SU-DHL-6 (cell line): ENCODE results near the gene CSK.

Experiments
- EZH2phosphoT487 ChIP-seq: fragments of 200-600 bp; sonication (generic), shearing (Covaris generic); conservative IDR thresholded peaks from 2 replicates; pipeline ENCODE4 v1.6.1; 2018; ENCODE audit warnings: mild to moderate bottlenecking, antibody characterized with exemption, low read length, moderate library complexity, mixed read lengths
- TF ChIP-seq, protein P1 (sequence below): fragments of 200-600 bp; sonication (generic); IDR thresholded peaks from one replicate; pipeline ENCODE4 v1.5.1; 2017; ENCODE audit warnings: antibody characterized with exemption, mild to moderate bottlenecking, low read length, moderate library complexity; ENCODE audit not compliant: insufficient read depth, poor library complexity, severe bottlenecking

DNA sequence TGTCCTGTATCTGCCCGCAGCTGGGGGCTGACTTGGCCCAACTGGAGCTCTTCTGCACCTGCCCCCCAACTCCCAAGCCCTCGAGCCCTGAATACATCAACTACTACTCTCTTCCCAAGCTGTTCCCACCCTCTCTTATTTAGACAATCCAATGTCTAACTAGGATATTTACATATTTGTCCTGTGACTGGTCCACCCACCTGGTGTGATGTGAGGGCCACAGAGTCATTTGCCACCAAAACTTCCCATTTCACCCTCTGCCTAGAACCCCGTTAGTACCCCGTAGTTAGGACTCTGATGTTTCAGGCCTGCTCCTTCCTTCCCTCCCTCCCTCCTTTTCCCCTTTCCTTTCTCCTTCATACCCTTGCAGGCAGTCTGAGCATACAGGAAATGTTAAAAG lies 50.9 kb downstream of the CSK start:
- TF ChIP-seq, protein P1, sequence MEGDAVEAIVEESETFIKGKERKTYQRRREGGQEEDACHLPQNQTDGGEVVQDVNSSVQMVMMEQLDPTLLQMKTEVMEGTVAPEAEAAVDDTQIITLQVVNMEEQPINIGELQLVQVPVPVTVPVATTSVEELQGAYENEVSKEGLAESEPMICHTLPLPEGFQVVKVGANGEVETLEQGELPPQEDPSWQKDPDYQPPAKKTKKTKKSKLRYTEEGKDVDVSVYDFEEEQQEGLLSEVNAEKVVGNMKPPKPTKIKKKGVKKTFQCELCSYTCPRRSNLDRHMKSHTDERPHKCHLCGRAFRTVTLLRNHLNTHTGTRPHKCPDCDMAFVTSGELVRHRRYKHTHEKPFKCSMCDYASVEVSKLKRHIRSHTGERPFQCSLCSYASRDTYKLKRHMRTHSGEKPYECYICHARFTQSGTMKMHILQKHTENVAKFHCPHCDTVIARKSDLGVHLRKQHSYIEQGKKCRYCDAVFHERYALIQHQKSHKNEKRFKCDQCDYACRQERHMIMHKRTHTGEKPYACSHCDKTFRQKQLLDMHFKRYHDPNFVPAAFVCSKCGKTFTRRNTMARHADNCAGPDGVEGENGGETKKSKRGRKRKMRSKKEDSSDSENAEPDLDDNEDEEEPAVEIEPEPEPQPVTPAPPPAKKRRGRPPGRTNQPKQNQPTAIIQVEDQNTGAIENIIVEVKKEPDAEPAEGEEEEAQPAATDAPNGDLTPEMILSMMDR, result no peak
- TF ChIP-seq EZH2phosphoT487, result no peak
